Inflammatory macrophage (primary cell): ENCODE data around the gene NFATC2.
A peak's percentile ranks its signal among the peaks of the same experiment; 100 is the strongest.

Experiments
- DNase-seq, 2 donors: peaks; one replicate each; pipeline ENCODE4 v3.0.0-alpha.2; 2020 to 2022

Gene NFATC2

GRCh38 chr20:51450221-51450712, 92.3 kb downstream of the NFATC2 start:
- DNase-seq = no peak

GRCh38 chr20:51449498-51450220, 92.9 kb downstream of the NFATC2 start:
- no peak for DNase-seq

GRCh38 chr20:51447765-51448148, 94.8 kb downstream of the NFATC2 start:
- no peak for DNase-seq

GRCh38 chr20:51447097-51447764, 95.3 kb downstream of the NFATC2 start:
- no peak for DNase-seq

GRCh38 chr20:51446656-51447055, 95.9 kb downstream of the NFATC2 start:
- no peak for DNase-seq

- no peak for DNase-seq
These were observed 96.3 kb downstream of the NFATC2 start for GRCh38 chr20:51446230-51446629.

GRCh38 chr20:51445591-51445990, 96.9 kb downstream of the NFATC2 start:
- DNase-seq = no peak

GRCh38 chr20:51444922-51445438, 97.5 kb downstream of the NFATC2 start:
- DNase-seq = no peak

GRCh38 chr20:51444467-51444866, 98.1 kb downstream of the NFATC2 start:
- no peak for DNase-seq

GRCh38 chr20:51442602-51443001, 99.9 kb downstream of the NFATC2 start:
- no peak for DNase-seq

- peak in 1 of 2 donors; percentile 2 for DNase-seq
These were observed 101.9 kb downstream of the NFATC2 start for GRCh38 chr20:51440589-51440988.

- peak; percentile 3 to 9 for DNase-seq
These were observed 103.3 kb downstream of the NFATC2 start for GRCh38 chr20:51439160-51439689.

GRCh38 chr20:51438136-51438535, 104.4 kb downstream of the NFATC2 start:
- DNase-seq = no peak

GRCh38 chr20:51437182-51437924, 105.2 kb downstream of the NFATC2 start:
- peak in 1 of 2 donors; percentile 3 for DNase-seq

- peak; percentile 63 to 71 for DNase-seq
These were observed 107.8 kb downstream of the NFATC2 start for GRCh38 chr20:51434580-51435247.

GRCh38 chr20:51434026-51434425, 108.5 kb downstream of the NFATC2 start:
- no peak for DNase-seq

GRCh38 chr20:51432875-51433274, 109.6 kb downstream of the NFATC2 start:
- no peak for DNase-seq

- DNase-seq = no peak
These were observed 110.2 kb downstream of the NFATC2 start for GRCh38 chr20:51432251-51432784.

- no peak for DNase-seq
These were observed 111.2 kb downstream of the NFATC2 start for GRCh38 chr20:51431321-51431720.

- DNase-seq = no peak
These were observed 112.1 kb downstream of the NFATC2 start for GRCh38 chr20:51430198-51430950.

- no peak for DNase-seq
These were observed 112.8 kb downstream of the NFATC2 start for GRCh38 chr20:51429696-51430095.
